A549 treated with Mapracorat at 1 μM for 4 hours (cell line): ENCODE measurements around the gene ADORA2A. TPM values are rescaled to one million over a fixed set of nuclear protein-coding genes. Genes with fewer than 3 reads are reported as not detected.

ENCODE experiments used
- total RNA-seq: library from RNA; stranded (reverse); fragments of 200-300 nt; extraction: Qiagen RNA extraction; gene quantifications from 5 replicates; pipeline ENCODE4 v1.2.3, GENCODE V29; 2022

The ADORA2A gene
- 0.54 to 1.2 TPM (median 0.80 TPM) in 5 replicates for total RNA-seq

GRCh38 chr22:24427500-24428164, at the start of gene ADORA2A:
Gene ADORA2A, plus strand, starts transcription at chr22:24427599. Its CDS starts 5,806 bp downstream, at chr22:24433405.

Other genes starting within 250 kb of the ADORA2A start
- gene SUSD2, start 246.1 kb upstream of the ADORA2A start, total RNA-seq = 62.5 to 83.3 TPM (median 77.2 TPM) in 5 replicates
- gene GGT5, start 182.5 kb upstream of the ADORA2A start, total RNA-seq = 3.3 to 4.6 TPM (median 4.2 TPM) in 5 replicates
- gene SPECC1L, start 156.8 kb upstream of the ADORA2A start, total RNA-seq = 13.6 to 17.5 TPM (median 16.3 TPM) in 5 replicates
- gene UPB1, start 67.7 kb downstream of the ADORA2A start, total RNA-seq = not detected in 5 replicates
- 47.8 to 63.4 TPM (median 53.0 TPM) in 5 replicates for gene GUCD1, start 127.5 kb downstream of the ADORA2A start, total RNA-seq
- gene SNRPD3, start 128.4 kb downstream of the ADORA2A start, total RNA-seq = 133 to 266 TPM (median 142 TPM) in 5 replicates
- gene LRRC75B, start 165.5 kb downstream of the ADORA2A start, total RNA-seq = 5.5 to 9.0 TPM (median 8.1 TPM) in 5 replicates
- gene GGT1, start 175.6 kb downstream of the ADORA2A start, total RNA-seq = 84.8 to 113 TPM (median 104 TPM) in 5 replicates